Lung (tissue), 10 donors: ENCODE measurements around the gene CBS. TPM values are rescaled to one million over a fixed set of nuclear protein-coding genes. Genes with fewer than 3 reads are reported as not detected.
"Not testable (repeated sequence)": the region's sequence is repeated elsewhere in the genome, so short reads cannot be mapped to it uniquely, and the experiment has no call there.

Source experiments
- ATAC-seq: fragments of 200-7000 bp; cut with Tn5 transposase; one replicate; pipeline ENCODE4 v1.9.1; 2020; ENCODE audit warnings: moderate number of reproducible peaks; ENCODE audit not compliant: insufficient read depth, low FRiP score
- DNase-seq, 3 donors: peaks; one replicate each; pipeline ENCODE4 v3.0.0-alpha.2; 2013 to 2017
- H3K27ac ChIP-seq, 2 donors: one replicate each; pipeline ENCODE4 v1.5.1; 2013; ENCODE audit warnings: mild to moderate bottlenecking in 2 of 2, moderate library complexity in 2 of 2, control low read depth in 1 of 2, inconsistent platforms in 1 of 2, low read depth in 1 of 2, low read length in 1 of 2
- H3K27me3 ChIP-seq, 3 donors: one replicate each; pipeline ENCODE4 v1.5.1; 2013; ENCODE audit warnings: low read length in 2 of 3; ENCODE audit not compliant: control insufficient read depth in 3 of 3, insufficient read depth in 3 of 3
- H3K36me3 ChIP-seq, 4 donors: one replicate each; pipeline ENCODE4 v1.5.1; 2013; ENCODE audit warnings: low read length in 4 of 4, mild to moderate bottlenecking in 1 of 4, moderate library complexity in 1 of 4; ENCODE audit not compliant: control insufficient read depth in 4 of 4, insufficient read depth in 4 of 4
- H3K4me1 ChIP-seq, 5 donors: one replicate each; pipeline ENCODE4 v1.5.1; 2013; ENCODE audit warnings: low read length in 5 of 5, mild to moderate bottlenecking in 2 of 5, moderate library complexity in 1 of 5; ENCODE audit not compliant: control insufficient read depth in 5 of 5, insufficient read depth in 5 of 5
- H3K4me3 ChIP-seq: one replicate; pipeline ENCODE4 v1.5.1; 2013; ENCODE audit warnings: mild to moderate bottlenecking, control low read depth, moderate library complexity
- H3K9ac ChIP-seq, 2 donors: one replicate each; pipeline ENCODE4 v1.5.1; 2013; ENCODE audit warnings: low read length in 2 of 2, control low read depth in 1 of 2; ENCODE audit not compliant: insufficient read depth in 1 of 2
- H3K9me3 ChIP-seq, 4 donors: one replicate each; pipeline ENCODE4 v1.5.1; 2013; ENCODE audit warnings: low read length in 3 of 4, mild to moderate bottlenecking in 1 of 4, moderate library complexity in 1 of 4; ENCODE audit not compliant: control insufficient read depth in 4 of 4, insufficient read depth in 3 of 4
- WGBS, 2 donors: extraction: QIAGEN DNeasy Blood & Tissue Kit; methylation state at CpG; one replicate each; pipeline ENCODE4 v1.1.7; 2013; 5-methylcytosine and 5-hydroxymethylcytosine counted together
- polyA plus RNA-seq, 2 donors: library from polyadenylated mRNA; stranded (reverse); fragments of 200-250 nt; gene quantifications; one replicate each; pipeline ENCODE4 v1.2.1, GENCODE V29; 2013
- total RNA-seq, 2 donors: library from RNA; depleted of rRNA in 1 of 2; stranded (reverse); fragments of >200 nt in 1 of 2; gene quantifications; one replicate each; pipeline ENCODE4 v1.2.1, GENCODE V29; 2014 to 2021
- donor health status: Bipolar disorder and iron deficiency.
- donor health status: healthy.
- donor health status: DM: yes; HTN: yes; CAD: no.

Gene CBS
- total and polyA plus RNA-seq, 4 donors: 3.6 to 47.7 (median 27.5) TPM

DNA sequence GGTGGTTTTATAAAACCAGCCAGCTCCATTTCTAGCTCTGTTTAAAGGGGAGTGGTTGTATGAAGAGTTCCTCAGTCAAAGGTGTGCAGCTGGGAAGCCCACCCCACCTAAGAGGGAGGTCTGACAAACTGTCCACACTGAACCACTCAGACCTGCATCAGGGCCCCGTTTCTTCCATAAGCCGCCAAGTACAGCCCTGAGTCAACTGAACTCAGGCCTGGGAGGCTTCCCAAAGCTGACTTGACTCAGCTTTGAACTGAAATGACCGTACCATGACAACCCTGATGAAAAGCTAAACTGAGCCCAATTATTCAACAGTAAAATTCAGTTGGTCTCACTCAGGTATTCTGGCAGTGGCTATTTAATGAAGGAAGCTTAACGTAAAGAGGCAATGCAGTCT is 26.6 kb upstream of the CBS start:
- not testable (repeated sequence) for DNase-seq, H3K9ac ChIP-seq, H3K27me3 ChIP-seq, H3K27ac ChIP-seq, ATAC-seq, H3K9me3 ChIP-seq, H3K36me3 ChIP-seq, H3K4me3 ChIP-seq, H3K4me1 ChIP-seq
- WGBS, 2 donors: no CpG with 5 or more reads among the region's 4 CpGs

DNA sequence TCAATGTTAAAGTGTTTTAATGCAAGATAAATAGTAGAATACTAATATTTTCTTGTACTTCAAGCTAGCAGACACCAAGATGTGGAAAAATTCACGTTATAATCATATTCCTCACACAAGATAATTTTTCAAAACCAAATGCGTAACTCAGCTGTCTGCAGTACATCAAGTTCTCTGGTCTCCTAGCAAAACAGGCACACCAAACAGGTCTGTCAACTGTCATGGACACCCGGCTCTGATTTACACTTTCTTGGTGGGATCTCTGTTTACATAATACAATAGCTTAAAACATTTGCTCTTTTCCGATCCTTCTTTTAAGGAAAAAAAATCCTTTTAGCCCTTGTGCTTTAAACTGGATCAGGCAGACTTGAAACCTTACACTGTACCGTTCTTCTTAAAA is 26.0 kb upstream of the CBS start:
- H3K9me3 ChIP-seq, H3K4me3 ChIP-seq, DNase-seq, H3K4me1 ChIP-seq, ATAC-seq, H3K27ac ChIP-seq, H3K9ac ChIP-seq, H3K36me3 ChIP-seq, H3K27me3 ChIP-seq: not testable (repeated sequence)
- no CpG with 5 or more reads among the region's 5 CpGs for WGBS, 2 donors

DNA sequence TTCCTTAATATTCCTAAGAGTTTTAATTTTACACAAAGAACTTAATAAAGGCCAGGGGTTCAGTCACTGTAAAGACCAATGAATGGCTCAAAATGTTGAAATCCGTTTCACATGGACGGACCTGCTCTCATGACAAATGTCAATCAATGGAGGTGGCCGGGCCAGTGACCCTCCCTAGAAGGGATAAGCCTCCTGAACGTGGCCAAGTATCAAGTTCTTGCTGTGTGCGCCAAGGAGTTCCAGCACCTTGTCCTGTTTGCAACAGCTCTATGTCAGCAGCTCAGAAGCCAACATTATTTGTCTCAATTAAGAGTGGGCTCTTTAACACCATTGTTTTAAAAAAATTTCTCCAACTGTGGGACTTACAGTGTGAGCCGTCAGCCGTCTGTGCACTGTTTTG is 25.4 kb upstream of the CBS start:
- not testable (repeated sequence) for ATAC-seq, H3K27ac ChIP-seq, H3K36me3 ChIP-seq, H3K9me3 ChIP-seq, DNase-seq, H3K4me3 ChIP-seq, H3K9ac ChIP-seq, H3K27me3 ChIP-seq, H3K4me1 ChIP-seq
- WGBS, 2 donors: no CpG with 5 or more reads among the region's 7 CpGs

DNA sequence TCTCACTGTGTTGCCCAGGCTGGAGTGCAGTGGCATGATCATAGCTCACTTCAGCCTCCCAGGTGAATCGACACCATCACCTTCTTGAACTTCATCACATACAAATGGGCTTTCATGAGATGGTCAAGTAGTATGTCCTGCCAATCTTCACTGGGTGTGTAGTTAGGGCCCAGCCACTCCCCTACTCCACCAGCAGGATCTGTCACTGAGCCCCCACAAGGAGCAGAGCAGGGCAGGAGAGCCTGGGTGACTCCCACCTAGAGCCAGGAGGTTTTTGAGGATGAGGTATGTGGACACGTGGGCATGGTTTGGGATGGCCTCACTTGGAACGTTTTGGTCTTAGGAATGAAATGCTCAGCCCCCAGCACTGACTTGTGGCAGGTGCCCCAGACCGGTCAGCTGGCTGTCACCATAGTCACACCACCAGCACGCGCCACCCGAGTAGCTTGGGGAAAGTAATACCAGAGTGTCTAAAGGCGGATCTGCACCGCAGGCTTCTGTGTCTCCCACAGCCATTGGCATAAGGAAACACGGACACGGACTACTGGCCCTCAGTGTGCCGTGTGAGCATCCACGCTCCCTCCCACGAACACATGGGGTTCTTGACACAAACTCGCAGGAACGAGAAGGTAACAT is 16.5 kb upstream of the CBS start:
- DNase-seq, H3K27ac ChIP-seq, H3K36me3 ChIP-seq, H3K9me3 ChIP-seq, H3K4me3 ChIP-seq, H3K9ac ChIP-seq, H3K4me1 ChIP-seq, H3K27me3 ChIP-seq, ATAC-seq: not testable (repeated sequence)
- WGBS, 2 donors: no CpG with 5 or more reads among the region's 16 CpGs

DNA sequence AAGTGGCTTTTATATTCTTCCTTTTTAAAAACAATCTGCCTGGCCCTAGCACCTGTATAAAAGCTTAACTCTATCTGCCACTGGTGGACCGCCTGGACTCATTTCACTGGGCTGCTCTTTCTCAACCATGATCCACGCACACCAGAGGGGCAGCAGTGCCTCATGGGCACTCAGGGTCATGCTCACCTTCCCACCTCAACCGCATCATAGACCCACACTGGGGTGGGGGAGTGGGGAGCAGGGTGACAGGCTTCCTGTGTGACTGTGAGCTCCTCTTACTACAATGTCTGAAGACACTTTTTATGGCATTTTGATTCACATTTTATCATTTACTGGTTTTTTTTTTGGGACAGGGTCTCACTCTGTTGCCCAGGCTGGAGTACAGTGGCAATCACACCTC is 15.3 kb upstream of the CBS start:
- DNase-seq, H3K9me3 ChIP-seq, ATAC-seq, H3K27ac ChIP-seq, H3K4me1 ChIP-seq, H3K27me3 ChIP-seq, H3K9ac ChIP-seq, H3K4me3 ChIP-seq, H3K36me3 ChIP-seq: not testable (repeated sequence)
- no CpG with 5 or more reads among the region's 3 CpGs for WGBS, 2 donors

DNA sequence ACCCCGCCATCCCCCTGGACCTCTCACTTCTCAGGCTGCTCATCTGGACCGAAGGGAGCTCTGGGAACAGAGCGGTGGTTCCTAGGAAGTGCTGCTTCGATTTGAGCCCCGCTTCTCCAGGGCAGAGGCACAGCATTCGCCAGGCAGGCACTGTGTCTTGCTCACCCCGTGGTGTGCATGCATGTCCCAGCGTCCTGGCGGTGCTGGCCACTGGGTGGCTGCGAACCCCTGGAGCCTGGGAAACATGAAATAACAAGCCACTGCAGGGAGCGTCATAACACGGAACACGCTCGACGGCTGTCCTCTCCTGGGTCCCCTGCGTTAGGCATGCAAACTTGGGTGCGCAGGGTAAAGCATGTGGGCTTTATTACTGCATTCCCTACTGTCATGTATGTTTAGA is 13.8 kb upstream of the CBS start:
- DNase-seq, H3K4me3 ChIP-seq, H3K9ac ChIP-seq, H3K27me3 ChIP-seq, H3K27ac ChIP-seq, H3K9me3 ChIP-seq, H3K36me3 ChIP-seq, H3K4me1 ChIP-seq, ATAC-seq: not testable (repeated sequence)
- no CpG with 5 or more reads among the region's 17 CpGs for WGBS, 2 donors

DNA sequence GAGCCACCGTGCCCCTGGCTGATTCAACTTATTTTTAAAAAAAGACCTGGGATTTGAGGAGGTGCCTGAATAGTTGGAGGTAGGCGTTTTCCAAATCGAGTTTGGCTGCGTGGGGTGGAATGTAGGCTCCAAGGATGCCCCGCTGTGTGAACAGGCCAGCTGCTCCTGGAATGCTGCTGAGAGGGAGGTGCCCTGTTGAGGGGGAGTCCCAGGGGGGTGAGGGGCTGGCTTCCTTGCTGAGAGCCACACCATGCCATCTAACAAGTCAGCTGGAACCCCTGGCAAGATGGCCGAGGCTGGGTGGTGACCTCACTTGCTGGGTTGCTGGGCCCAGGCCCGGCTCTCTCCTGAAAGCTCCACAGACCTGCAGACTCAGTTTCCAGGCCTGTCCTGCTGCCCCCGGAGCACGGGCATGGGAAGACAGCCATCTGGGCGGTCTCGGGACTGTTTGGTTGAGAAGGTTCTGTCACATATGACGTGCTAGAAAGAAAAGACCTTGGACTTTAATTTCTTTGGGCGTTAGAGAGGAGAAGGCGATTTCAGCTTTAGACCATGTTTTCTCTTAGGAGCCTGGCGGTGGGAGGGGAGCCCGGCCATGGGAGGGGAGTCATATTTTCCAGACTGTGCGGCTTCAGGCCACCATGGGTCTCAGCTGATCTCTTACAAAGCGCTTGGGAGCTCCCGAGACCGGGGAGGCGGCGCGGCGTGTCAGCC is 7.1 kb upstream of the CBS start:
- H3K4me3 ChIP-seq, H3K27ac ChIP-seq, H3K4me1 ChIP-seq, H3K36me3 ChIP-seq, ATAC-seq, H3K27me3 ChIP-seq, DNase-seq, H3K9ac ChIP-seq, H3K9me3 ChIP-seq: not testable (repeated sequence)
- WGBS, 2 donors: no CpG with 5 or more reads among the region's 24 CpGs

DNA sequence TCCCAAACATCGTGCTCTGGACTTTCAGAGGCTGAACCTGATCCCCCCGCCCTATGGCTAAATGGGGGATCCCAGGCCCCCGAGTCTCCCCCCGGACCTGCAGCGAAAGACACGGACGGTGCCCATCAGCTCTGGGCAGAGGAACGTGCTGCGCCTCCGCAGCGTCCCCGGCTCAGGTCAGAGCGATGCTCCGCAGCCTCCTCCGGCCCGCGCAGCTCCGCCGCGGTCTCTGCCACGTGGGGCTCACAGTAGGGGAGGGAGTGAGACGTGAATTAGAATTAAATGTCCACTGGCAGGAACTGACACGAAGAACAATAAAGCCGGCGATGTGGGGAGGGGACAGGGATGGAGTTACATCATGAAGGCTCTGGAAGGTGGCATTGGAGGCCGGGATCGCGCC is 1.0 kb upstream of the CBS start:
- not testable (repeated sequence) for H3K27me3 ChIP-seq, DNase-seq, H3K9ac ChIP-seq, H3K27ac ChIP-seq, H3K9me3 ChIP-seq, H3K36me3 ChIP-seq, H3K4me1 ChIP-seq, H3K4me3 ChIP-seq, ATAC-seq
- 9% methylated on average over 14 of the region's 28 CpGs; no CpG with 5 or more reads in 1 of the 2 donors for WGBS, 2 donors
